ENCODE results near the gene TUT4.

Gene TUT4

DNA sequence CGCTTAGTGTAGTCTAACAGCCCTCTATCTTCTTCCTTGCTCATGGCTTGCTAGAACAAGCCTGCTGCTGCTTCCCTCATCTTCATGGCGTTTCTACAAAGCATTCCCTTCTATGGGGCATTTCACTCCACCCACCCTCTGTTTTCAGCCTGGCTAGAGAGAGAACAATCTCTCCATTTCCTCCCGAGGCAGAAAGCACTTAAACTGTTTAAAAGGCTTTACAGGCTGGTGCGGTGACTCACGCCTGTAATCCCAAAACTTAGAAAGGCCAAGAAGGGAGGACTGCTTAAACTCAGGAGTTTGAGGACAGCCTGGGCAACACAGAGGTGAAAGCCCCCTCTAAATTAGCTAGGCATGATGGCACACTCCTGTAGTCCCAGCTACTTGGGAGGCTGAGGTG lies 166.4 kb downstream of the TUT4 start:
- H3K36me3 ChIP-seq (ENCODE audit: control insufficient read depth, insufficient read depth, low read length): peaks cover 48% of the 10 kb centered on the region
- no peaks in the 10 kb centered on the region for H3K9me3 ChIP-seq (ENCODE audit: control insufficient read depth, insufficient read depth, low read length)
- no peak for DNase-seq (ENCODE audit: low read depth, low spot score)
- no CpG with 5 or more reads among the region's 5 CpGs for WGBS (ENCODE audit: insufficient coverage, insufficient read length)
- no peaks in the 10 kb centered on the region for H3K27me3 ChIP-seq (ENCODE audit: control insufficient read depth, insufficient read depth, low read length)
- H3K4me1 ChIP-seq (ENCODE audit: control insufficient read depth, insufficient read depth, low read length): no peaks in the 10 kb centered on the region
- H3K4me3 ChIP-seq (ENCODE audit: low read length): no peak overlapping the region
- no peak overlapping the region for H3K27ac ChIP-seq (ENCODE audit: low read length)

DNA sequence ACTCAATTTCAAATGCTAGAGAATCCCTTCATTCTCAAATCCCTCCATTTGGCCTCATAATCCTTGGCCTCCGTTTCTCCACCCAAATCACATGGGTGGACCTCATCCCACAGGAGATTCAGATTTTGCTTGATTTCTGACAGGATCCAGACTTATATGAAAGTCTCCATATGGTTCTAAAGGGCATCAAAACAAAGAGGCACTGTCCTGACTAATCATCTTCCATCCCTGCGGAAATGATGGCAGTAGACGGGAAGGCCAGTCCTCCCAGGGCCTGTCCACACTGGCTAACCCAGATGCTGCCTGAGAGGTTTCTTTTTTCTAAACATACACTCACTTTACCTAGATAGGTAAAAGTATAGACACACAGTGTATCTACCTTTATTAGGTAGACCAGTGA lies 167.5 kb downstream of the TUT4 start:
- no peaks in the 10 kb centered on the region for H3K4me1 ChIP-seq (ENCODE audit: control insufficient read depth, insufficient read depth, low read length)
- no peak overlapping the region for H3K4me3 ChIP-seq (ENCODE audit: low read length)
- no peak overlapping the region for H3K27ac ChIP-seq (ENCODE audit: low read length)
- WGBS (ENCODE audit: insufficient coverage, insufficient read length): no CpG with 5 or more reads among the region's 3 CpGs
- H3K27me3 ChIP-seq (ENCODE audit: control insufficient read depth, insufficient read depth, low read length): no peaks in the 10 kb centered on the region
- no peaks in the 10 kb centered on the region for H3K9me3 ChIP-seq (ENCODE audit: control insufficient read depth, insufficient read depth, low read length)
- H3K36me3 ChIP-seq (ENCODE audit: control insufficient read depth, insufficient read depth, low read length): peaks cover 56% of the 10 kb centered on the region
- DNase-seq (ENCODE audit: low read depth, low spot score): no peak

All from iPS DF 6.9 (cell line).